OCI-M1 (cell line): ENCODE results near the gene ALKAL2.

Experiments
- DNase-seq: peaks from one replicate; lab custom pipeline; 2025; lab: John Stamatoyannopoulos, UW

The ALKAL2 gene

GRCh38 chr2:290090-290722, 2.3 kb upstream of the ALKAL2 start:
- DNase-seq: peak; percentile 63

- DNase-seq: peak; percentile 18
Measured at GRCh38 chr2:289362-290089, 1.6 kb upstream of the ALKAL2 start.

- no peak for DNase-seq
Measured at GRCh38 chr2:288758-289361, 969 bp upstream of the ALKAL2 start.

- no peak for DNase-seq
Measured at GRCh38 chr2:287471-287885, 413 bp downstream of the ALKAL2 start.

GRCh38 chr2:286774-287392, 1.0 kb downstream of the ALKAL2 start:
- no peak for DNase-seq

- DNase-seq: no peak
Measured at GRCh38 chr2:286035-286434, 1.9 kb downstream of the ALKAL2 start.

- no peak for DNase-seq
Measured at GRCh38 chr2:285531-285930, 2.4 kb downstream of the ALKAL2 start.

- no peak for DNase-seq
Measured at GRCh38 chr2:284896-285492, 2.9 kb downstream of the ALKAL2 start.

- no peak for DNase-seq
Measured at GRCh38 chr2:283996-284794, 3.7 kb downstream of the ALKAL2 start.

GRCh38 chr2:282371-283263, 5.3 kb downstream of the ALKAL2 start:
- no peak for DNase-seq

- no peak for DNase-seq
Measured at GRCh38 chr2:281381-281780, 6.5 kb downstream of the ALKAL2 start.

- no peak for DNase-seq
Measured at GRCh38 chr2:280650-281110, 7.2 kb downstream of the ALKAL2 start.

- no peak for DNase-seq
Measured at GRCh38 chr2:279956-280649, 7.8 kb downstream of the ALKAL2 start.

- no peak for DNase-seq
Measured at GRCh38 chr2:279366-279765, 8.5 kb downstream of the ALKAL2 start.

- no peak for DNase-seq
Measured at GRCh38 chr2:278927-279320, 9.0 kb downstream of the ALKAL2 start.

GRCh38 chr2:278312-278926, 9.5 kb downstream of the ALKAL2 start:
- no peak for DNase-seq

- DNase-seq: no peak
Measured at GRCh38 chr2:275466-275865, 12.4 kb downstream of the ALKAL2 start.

- peak; percentile 1 for DNase-seq
Measured at GRCh38 chr2:274503-274902, 13.4 kb downstream of the ALKAL2 start.

GRCh38 chr2:273333-273732, 14.6 kb downstream of the ALKAL2 start:
- no peak for DNase-seq
